ENCODE measurements around the gene FEZ2. TPM values are rescaled to one million over a fixed set of nuclear protein-coding genes. Genes with fewer than 3 reads are reported as not detected.

The FEZ2 gene
- total RNA-seq, 1 experiment from 2014 or later, result 51.1 TPM

- no peaks in the 10 kb centered on the region for H3K9me3 ChIP-seq (ENCODE audit: control insufficient read depth, insufficient read depth, low read depth, low read length)
- ATAC-seq, result no peak
- intact Hi-C loops (cut with micrococcal nuclease; ENCODE audit: unreplicated experiment), result no loop called here
- peaks cover 28% of the 10 kb centered on the region for H3K36me3 ChIP-seq (ENCODE audit: control insufficient read depth, insufficient read depth, low read length)
- in situ Hi-C loops (cut with HindIII; ENCODE audit: low pct_unique_long_range_greater_than_20kb, low sequenced_read_pairs), result no loop called here
- H3K27ac ChIP-seq (ENCODE audit: low read length), result peak overlapping the region; percentile 45; the same call in 1 of the 2 replicates
- no peak for DNase-seq (ENCODE audit: low read depth, low spot score)
- H3K4me1 ChIP-seq (ENCODE audit: control insufficient read depth, insufficient read depth, low read length), result peaks cover 7% of the 10 kb centered on the region
- TF ChIP-seq, protein P1, sequence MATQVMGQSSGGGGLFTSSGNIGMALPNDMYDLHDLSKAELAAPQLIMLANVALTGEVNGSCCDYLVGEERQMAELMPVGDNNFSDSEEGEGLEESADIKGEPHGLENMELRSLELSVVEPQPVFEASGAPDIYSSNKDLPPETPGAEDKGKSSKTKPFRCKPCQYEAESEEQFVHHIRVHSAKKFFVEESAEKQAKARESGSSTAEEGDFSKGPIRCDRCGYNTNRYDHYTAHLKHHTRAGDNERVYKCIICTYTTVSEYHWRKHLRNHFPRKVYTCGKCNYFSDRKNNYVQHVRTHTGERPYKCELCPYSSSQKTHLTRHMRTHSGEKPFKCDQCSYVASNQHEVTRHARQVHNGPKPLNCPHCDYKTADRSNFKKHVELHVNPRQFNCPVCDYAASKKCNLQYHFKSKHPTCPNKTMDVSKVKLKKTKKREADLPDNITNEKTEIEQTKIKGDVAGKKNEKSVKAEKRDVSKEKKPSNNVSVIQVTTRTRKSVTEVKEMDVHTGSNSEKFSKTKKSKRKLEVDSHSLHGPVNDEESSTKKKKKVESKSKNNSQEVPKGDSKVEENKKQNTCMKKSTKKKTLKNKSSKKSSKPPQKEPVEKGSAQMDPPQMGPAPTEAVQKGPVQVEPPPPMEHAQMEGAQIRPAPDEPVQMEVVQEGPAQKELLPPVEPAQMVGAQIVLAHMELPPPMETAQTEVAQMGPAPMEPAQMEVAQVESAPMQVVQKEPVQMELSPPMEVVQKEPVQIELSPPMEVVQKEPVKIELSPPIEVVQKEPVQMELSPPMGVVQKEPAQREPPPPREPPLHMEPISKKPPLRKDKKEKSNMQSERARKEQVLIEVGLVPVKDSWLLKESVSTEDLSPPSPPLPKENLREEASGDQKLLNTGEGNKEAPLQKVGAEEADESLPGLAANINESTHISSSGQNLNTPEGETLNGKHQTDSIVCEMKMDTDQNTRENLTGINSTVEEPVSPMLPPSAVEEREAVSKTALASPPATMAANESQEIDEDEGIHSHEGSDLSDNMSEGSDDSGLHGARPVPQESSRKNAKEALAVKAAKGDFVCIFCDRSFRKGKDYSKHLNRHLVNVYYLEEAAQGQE (IDR thresholded peaks at IDR 0.05; ENCODE audit: insufficient read depth in 1 of 2, low read depth in 2 of 2, low read length in 1 of 2), result no peak
- TF ChIP-seq CTCF (IDR thresholded peaks at IDR 0.05) (no peak), TCF7L2 (IDR thresholded peaks at IDR 0.05; ENCODE audit: low read depth, low read length) (no peak), POLR2AphosphoS5 (IDR thresholded peaks at IDR 0.05; ENCODE audit: low read depth, low read length) (no peak), SIN3A (IDR thresholded peaks at IDR 0.05; ENCODE audit: borderline replicate concordance, insufficient read depth, low read depth, low read length) (no peak)
- ChIA-PET CTCF (no interaction called here), POLR2A (interaction anchor here (0.5 kb wide), 1 partner anchor 40 kb away, joined by 4 read pairs; no protein-coding TSS in a partner anchor)
- no TSS peak for BruUV-seq (replicated peaks)
- H3K4me3 ChIP-seq (ENCODE audit: low read depth in 2 of 2, low read length in 2 of 2), result no peak overlapping the region
- no peaks in the 10 kb centered on the region for H3K27me3 ChIP-seq (ENCODE audit: control insufficient read depth, insufficient read depth, low read length)
Measured at GRCh38 chr2:36577884-36578283, 20.1 kb downstream of the FEZ2 start.

- Histone ChIP-seq H3K27ac (ENCODE audit: low read length) (peak overlapping the region; percentile 90; the same call in 1 of the 2 replicates), H3K4me3 (ENCODE audit: low read depth in 2 of 2, low read length in 2 of 2) (no peak overlapping the region), H3K9me3 (ENCODE audit: control insufficient read depth, insufficient read depth, low read depth, low read length) (no peaks in the 10 kb centered on the region), H3K27me3 (ENCODE audit: control insufficient read depth, insufficient read depth, low read length) (no peaks in the 10 kb centered on the region), H3K4me1 (ENCODE audit: control insufficient read depth, insufficient read depth, low read length) (peaks cover 32% of the 10 kb centered on the region), H3K36me3 (ENCODE audit: control insufficient read depth, insufficient read depth, low read length) (peaks cover 18% of the 10 kb centered on the region)
- in situ Hi-C loops (cut with HindIII; ENCODE audit: low pct_unique_long_range_greater_than_20kb, low sequenced_read_pairs), result no loop called here
- BruUV-seq (replicated peaks), result no TSS peak
- DNase-seq (ENCODE audit: low read depth, low spot score) (no peak), ATAC-seq (no peak)
- ChIA-PET CTCF (no interaction called here), POLR2A (no interaction called here)
- TF ChIP-seq SIN3A (IDR thresholded peaks at IDR 0.05; ENCODE audit: borderline replicate concordance, insufficient read depth, low read depth, low read length) (no peak), TCF7L2 (IDR thresholded peaks at IDR 0.05; ENCODE audit: low read depth, low read length) (no peak), POLR2AphosphoS5 (IDR thresholded peaks at IDR 0.05; ENCODE audit: low read depth, low read length) (no peak), CTCF (IDR thresholded peaks at IDR 0.05) (no peak)
- TF ChIP-seq, protein P1 (IDR thresholded peaks at IDR 0.05; ENCODE audit: insufficient read depth in 1 of 2, low read depth in 2 of 2, low read length in 1 of 2), result no peak
- intact Hi-C loops (cut with micrococcal nuclease; ENCODE audit: unreplicated experiment), result no loop called here
Measured at GRCh38 chr2:36574560-36574959, 23.4 kb downstream of the FEZ2 start.

Measured in Panc1 (cell line).